Subcutaneous adipose tissue (tissue), 4 donors: ENCODE results near the gene TRAF4. TPM values are rescaled to one million over a fixed set of nuclear protein-coding genes. Genes with fewer than 3 reads are reported as not detected.

Experiments used
- CTCF ChIP-seq: fragments of 450-650 bp; IDR thresholded peaks from one replicate; pipeline ENCODE4 v1.5.1; 2016; ENCODE audit warnings: low read depth, mild to moderate bottlenecking, control low read depth, antibody characterized with exemption, moderate library complexity
- total RNA-seq, 4 donors: library from RNA; depleted of rRNA; stranded (reverse); fragments of >200 nt; gene quantifications; one replicate each; pipeline ENCODE4 v1.1.0, GENCODE V29; 2016

TRAF4 gene
- total RNA-seq, 4 donors from 2014 or later = 2.5 to 8.3 (median 5.2) TPM

- TF ChIP-seq CTCF = no peak
Measured at GRCh38 chr17:28710861-28711722, 32.7 kb upstream of the TRAF4 start.

- no peak for TF ChIP-seq CTCF
Measured at GRCh38 chr17:28711723-28712031, 32.1 kb upstream of the TRAF4 start, which contains the start of gene PROCA1. TSS of gene PROCA1 (minus strand) at chr17:28711888. CDS start at chr17:28711660, 228 bp downstream.

- no peak for TF ChIP-seq CTCF
Measured at GRCh38 chr17:28712032-28712704, 31.6 kb upstream of the TRAF4 start.

- TF ChIP-seq CTCF = no peak
Measured at GRCh38 chr17:28712705-28713415, 31.0 kb upstream of the TRAF4 start.

GRCh38 chr17:28714281-28714680 lies 29.5 kb upstream of the TRAF4 start:
- TF ChIP-seq CTCF = no peak

GRCh38 chr17:28715217-28715616 lies 28.6 kb upstream of the TRAF4 start:
- no peak for TF ChIP-seq CTCF
